Stimulated activated CD4-positive, alpha-beta T cell treated with anti-CD3 and anti-CD28 coated beads, TNF-alpha, amount 100 ng/mL, for 1 hour (primary cell): ENCODE measurements around the gene OGFR.
A peak's percentile ranks its signal among the peaks of the same experiment; 100 is the strongest.

ENCODE experiments used
- DNase-seq, 3 donors: peaks; one replicate each; pipeline ENCODE4 v3.0.0-alpha.2; 2020; ENCODE audit warnings: low read depth in 3 of 3, low spot score in 1 of 3

Gene OGFR, protein sequence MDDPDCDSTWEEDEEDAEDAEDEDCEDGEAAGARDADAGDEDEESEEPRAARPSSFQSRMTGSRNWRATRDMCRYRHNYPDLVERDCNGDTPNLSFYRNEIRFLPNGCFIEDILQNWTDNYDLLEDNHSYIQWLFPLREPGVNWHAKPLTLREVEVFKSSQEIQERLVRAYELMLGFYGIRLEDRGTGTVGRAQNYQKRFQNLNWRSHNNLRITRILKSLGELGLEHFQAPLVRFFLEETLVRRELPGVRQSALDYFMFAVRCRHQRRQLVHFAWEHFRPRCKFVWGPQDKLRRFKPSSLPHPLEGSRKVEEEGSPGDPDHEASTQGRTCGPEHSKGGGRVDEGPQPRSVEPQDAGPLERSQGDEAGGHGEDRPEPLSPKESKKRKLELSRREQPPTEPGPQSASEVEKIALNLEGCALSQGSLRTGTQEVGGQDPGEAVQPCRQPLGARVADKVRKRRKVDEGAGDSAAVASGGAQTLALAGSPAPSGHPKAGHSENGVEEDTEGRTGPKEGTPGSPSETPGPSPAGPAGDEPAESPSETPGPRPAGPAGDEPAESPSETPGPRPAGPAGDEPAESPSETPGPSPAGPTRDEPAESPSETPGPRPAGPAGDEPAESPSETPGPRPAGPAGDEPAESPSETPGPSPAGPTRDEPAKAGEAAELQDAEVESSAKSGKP

DNA sequence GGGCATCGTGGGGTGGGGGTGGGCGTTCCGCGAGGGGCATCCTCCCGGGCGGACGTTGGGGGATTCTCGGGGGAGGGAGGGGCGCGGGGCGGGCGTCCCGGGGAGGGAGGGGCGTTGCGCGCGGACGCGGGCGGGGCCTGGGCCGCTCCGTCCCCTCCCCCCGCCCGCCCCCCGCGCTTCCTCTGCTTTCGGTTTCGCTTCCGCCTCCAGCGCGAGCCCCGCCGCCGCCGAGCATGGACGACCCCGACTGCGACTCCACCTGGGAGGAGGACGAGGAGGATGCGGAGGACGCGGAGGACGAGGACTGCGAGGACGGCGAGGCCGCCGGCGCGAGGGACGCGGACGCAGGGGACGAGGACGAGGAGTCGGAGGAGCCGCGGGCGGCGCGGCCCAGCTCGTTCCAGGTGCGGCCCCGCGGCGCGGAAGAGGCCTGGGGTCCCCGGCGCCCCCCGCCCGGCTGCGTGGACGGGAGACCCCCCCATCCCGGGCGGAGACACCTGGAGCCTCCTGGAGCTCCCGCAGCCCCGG, at the start of gene OGFR:
OGFR (plus strand) TSS at position 209 of the 528 bp plus-strand sequence; CDS start at position 234, 25 bp downstream.
- DNase-seq = peak in 2 of 3 donors; percentile 50 to 58

- no peak for DNase-seq
Observed at GRCh38 chr20:62754991-62755356, 49.7 kb upstream of the OGFR start.

GRCh38 chr20:62755817-62756724, 48.6 kb upstream of the OGFR start:
- DNase-seq = no peak

DNA sequence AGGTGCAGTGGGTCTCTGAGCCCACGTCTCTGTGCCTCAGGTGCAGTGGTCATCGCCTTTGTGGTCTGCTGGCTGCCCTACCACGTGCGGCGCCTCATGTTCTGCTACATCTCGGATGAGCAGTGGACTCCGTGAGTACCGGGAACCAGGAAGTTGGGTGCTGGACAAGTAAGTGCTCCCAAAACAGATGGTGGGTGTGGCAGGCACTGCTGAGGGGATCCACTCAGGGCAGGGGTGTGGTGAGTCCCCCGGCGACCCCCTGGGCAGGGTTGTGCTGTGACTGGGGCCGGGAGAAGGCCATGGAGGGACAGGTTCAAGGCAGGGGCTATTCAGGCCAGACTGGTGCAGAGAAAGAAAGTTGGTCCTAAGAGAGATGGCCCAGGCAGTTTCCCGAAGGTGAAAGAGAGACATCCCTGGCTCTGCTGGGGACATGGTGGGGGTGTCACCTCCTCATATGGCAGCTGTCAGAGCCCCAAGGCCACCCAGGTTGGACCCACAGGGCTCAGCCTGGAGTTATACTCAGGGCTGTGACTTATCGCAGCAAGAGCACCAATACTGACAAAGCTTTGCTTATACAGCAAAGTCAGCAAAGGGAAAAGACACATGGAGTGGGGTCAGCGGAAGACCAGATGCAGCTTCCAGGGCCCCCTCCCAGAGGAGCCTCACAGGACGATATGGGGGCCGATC, 46.3 kb upstream of the OGFR start:
- no peak for DNase-seq

DNA sequence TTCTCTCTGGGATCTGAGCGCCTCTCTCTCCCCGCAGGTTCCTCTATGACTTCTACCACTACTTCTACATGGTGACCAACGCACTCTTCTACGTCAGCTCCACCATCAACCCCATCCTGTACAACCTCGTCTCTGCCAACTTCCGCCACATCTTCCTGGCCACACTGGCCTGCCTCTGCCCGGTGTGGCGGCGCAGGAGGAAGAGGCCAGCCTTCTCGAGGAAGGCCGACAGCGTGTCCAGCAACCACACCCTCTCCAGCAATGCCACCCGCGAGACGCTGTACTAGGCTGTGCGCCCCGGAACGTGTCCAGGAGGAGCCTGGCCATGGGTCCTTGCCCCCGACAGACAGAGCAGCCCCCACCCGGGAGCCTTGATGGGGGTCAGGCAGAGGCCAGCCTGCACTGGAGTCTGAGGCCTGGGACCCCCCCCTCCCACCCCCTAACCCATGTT, 44.6 kb upstream of the OGFR start:
- DNase-seq = no peak

- DNase-seq = no peak
Observed at GRCh38 chr20:62760471-62760855, 44.2 kb upstream of the OGFR start.

GRCh38 chr20:62760856-62761758, 43.5 kb upstream of the OGFR start:
- no peak for DNase-seq

GRCh38 chr20:62761759-62762131, 42.9 kb upstream of the OGFR start:
- no peak for DNase-seq

GRCh38 chr20:62762376-62762775, 42.3 kb upstream of the OGFR start:
- no peak for DNase-seq

- DNase-seq = no peak
Observed at GRCh38 chr20:62762801-62763368, 41.8 kb upstream of the OGFR start.

- DNase-seq = no peak
Observed at GRCh38 chr20:62763404-62763803, 41.2 kb upstream of the OGFR start.

GRCh38 chr20:62764156-62764935, 40.3 kb upstream of the OGFR start:
- no peak for DNase-seq

GRCh38 chr20:62765021-62765420, 39.6 kb upstream of the OGFR start:
- DNase-seq = no peak

DNA sequence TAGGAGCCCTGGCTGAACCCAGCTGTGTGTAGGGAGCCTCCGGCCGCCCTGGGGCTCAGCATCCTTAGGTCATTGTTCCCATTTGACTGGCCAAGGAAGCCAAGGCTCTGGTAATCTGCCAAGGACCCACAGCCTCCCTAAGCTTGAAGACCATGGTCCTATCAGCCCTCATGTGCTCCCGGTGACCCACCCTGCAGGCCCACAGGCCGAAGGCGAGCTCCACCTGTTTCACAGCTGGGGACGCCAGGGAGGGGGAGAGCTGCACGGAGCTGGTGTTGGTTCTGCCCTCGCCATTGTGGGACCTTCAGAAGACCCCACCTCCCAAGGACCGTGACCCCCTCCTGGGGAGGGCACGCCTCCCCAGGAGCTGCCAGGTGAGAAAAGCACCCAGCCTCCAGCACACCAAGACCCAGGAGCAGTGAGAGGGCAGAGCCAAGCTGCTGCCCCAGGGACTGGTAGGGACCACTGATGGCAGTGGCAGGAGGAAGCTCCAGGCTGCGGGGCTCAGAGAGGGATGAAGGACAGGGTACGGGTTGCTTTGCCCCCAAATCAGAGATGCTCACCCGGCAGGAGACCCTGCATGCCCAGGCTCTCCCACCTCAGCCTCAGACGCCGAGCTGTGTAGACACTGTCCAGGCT, 39.1 kb upstream of the OGFR start:
- no peak for DNase-seq

DNA sequence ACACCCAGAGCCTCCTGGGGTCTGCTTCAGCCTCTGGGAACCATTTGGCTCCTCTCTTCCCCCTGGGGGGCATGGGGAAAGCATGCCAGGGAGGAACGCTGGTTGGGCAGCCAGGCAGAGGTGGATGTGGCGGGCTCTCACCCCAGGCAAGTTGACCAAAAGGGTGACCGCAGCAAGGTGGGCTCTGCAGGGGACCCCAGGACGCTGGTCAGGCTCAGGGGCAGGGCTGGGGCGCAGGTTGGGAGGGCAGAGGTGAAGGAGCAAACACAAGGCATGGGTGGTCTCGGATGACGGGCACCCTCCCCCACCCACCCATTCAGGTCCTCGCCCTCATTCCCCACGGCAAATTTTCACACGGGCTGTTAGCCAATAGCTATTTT, 38.6 kb upstream of the OGFR start:
- no peak for DNase-seq

GRCh38 chr20:62766716-62767115, 37.9 kb upstream of the OGFR start:
- no peak for DNase-seq

- no peak for DNase-seq
Observed at GRCh38 chr20:62768234-62768546, 36.4 kb upstream of the OGFR start.

DNA sequence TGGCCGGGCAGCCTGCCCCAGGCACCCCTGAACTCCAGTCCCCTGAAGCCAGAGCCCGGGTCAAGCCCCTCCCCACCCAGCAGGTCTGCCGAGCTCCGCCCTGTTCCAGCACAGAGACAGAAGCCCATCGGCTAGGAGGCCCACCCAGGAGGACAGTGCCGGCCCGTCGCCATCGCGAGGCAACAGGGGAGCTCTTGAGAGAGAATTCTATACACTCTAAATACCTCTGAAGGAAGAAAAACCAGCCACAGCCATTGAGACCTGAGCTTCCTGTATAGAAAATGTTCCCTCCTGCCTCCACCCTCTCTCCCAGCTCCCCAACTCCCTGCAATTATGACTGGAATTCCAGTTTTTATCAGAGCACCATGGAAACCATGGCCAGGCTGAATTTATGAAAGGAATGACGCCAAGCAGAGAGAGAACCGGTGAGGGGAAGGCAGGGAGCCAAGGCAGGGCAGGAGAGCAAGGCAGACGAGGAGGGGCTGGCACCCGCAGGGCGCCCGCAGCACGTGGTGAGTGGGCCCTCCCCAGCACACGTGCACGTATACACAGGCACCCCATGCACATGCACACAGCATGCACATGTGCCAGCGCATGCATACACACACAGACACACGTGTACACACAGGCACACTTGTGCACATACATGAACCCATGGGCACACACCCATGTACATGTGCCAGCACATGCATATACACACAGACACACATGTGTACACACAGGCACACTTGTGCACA, 35.9 kb upstream of the OGFR start:
- DNase-seq = no peak
